ENCODE results near the gene DOCK6.
A peak's percentile ranks its signal among the peaks of the same experiment; 100 is the strongest.

Gene DOCK6

GRCh38 chr19:11214387-11214786 lies 47.9 kb downstream of the DOCK6 start:
- no peak for DNase-seq

- DNase-seq = no peak
These were observed 51.7 kb downstream of the DOCK6 start for GRCh38 chr19:11210656-11210928.

GRCh38 chr19:11209839-11210655 lies 52.3 kb downstream of the DOCK6 start:
- DNase-seq = no peak

GRCh38 chr19:11208561-11209471 lies 53.5 kb downstream of the DOCK6 start:
- DNase-seq = no peak

GRCh38 chr19:11205939-11206570 lies 56.3 kb downstream of the DOCK6 start:
- no peak for DNase-seq

- no peak for DNase-seq
These were observed 57.4 kb downstream of the DOCK6 start for GRCh38 chr19:11204943-11205349.

- no peak for DNase-seq
These were observed 58.2 kb downstream of the DOCK6 start for GRCh38 chr19:11204076-11204602.

GRCh38 chr19:11203194-11204075 lies 58.9 kb downstream of the DOCK6 start:
- DNase-seq = no peak

GRCh38 chr19:11202488-11203193 lies 59.7 kb downstream of the DOCK6 start:
- DNase-seq = no peak

- DNase-seq = no peak
These were observed 60.5 kb downstream of the DOCK6 start for GRCh38 chr19:11201791-11202190.

- no peak for DNase-seq
These were observed 61.4 kb downstream of the DOCK6 start for GRCh38 chr19:11200931-11201330.

GRCh38 chr19:11200015-11200574 lies 62.2 kb downstream of the DOCK6 start:
- no peak for DNase-seq

- DNase-seq = no peak
These were observed 62.8 kb downstream of the DOCK6 start for GRCh38 chr19:11199517-11199916.

- no peak for DNase-seq
These were observed 63.4 kb downstream of the DOCK6 start for GRCh38 chr19:11198769-11199424.

GRCh38 chr19:11198175-11198534 lies 64.2 kb downstream of the DOCK6 start:
- DNase-seq = no peak

- DNase-seq = peak; percentile 61
These were observed 64.8 kb downstream of the DOCK6 start, which contains the start of gene KANK2 for GRCh38 chr19:11197291-11198174. Gene KANK2 (minus strand): TSS chr19:11197545. CDS start chr19:11194511, 3,034 bp downstream.

- no peak for DNase-seq
These were observed 65.7 kb downstream of the DOCK6 start for GRCh38 chr19:11196406-11197287.

GRCh38 chr19:11195681-11196080 lies 66.6 kb downstream of the DOCK6 start:
- no peak for DNase-seq

Measured in activated gamma-delta T cell (primary cell).